CD8-positive, alpha-beta memory T cell (primary cell): ENCODE results near the gene ABHD11. TPM values are rescaled to one million over a fixed set of nuclear protein-coding genes. Genes with fewer than 3 reads are reported as not detected.
"Not testable (repeated sequence)": the region's sequence is repeated elsewhere in the genome, so short reads cannot be mapped to it uniquely, and the experiment has no call there.

Experiments used
- CTCF ChIA-PET: fragments of 350-600 bp; sonication (Branson Sonifier 250); formaldehyde crosslinking; loops from one replicate; lab custom pipeline; 2021; ENCODE audit warnings: antibody characterized with exemption; lab: Charles Lee
- POLR2A ChIA-PET: fragments of 350-600 bp; sonication (Branson Sonifier 250); formaldehyde crosslinking; loops from one replicate; lab custom pipeline; 2021; ENCODE audit warnings: antibody characterized with exemption; lab: Charles Lee
- DNase-seq, 5 donors: peaks; one replicate each; pipeline versions ENCODE4 v3.0.0 to v3.0.0-alpha.2; 2020 to 2022; ENCODE audit warnings: mixed read lengths in 1 of 5
- H3K27ac ChIP-seq: one replicate; pipeline ENCODE4 v1.7.0; 2013; ENCODE audit warnings: low read depth, mild to moderate bottlenecking, low read length, moderate library complexity
- H3K27me3 ChIP-seq: 2 replicates; pipeline ENCODE4 v1.7.0; 2013; ENCODE audit warnings: low read length, mild to moderate bottlenecking; ENCODE audit not compliant: insufficient read depth, poor library complexity, severe bottlenecking
- H3K36me3 ChIP-seq: 2 replicates; pipeline ENCODE4 v1.7.0; 2013; ENCODE audit warnings: mild to moderate bottlenecking, low read length, moderate library complexity; ENCODE audit not compliant: insufficient read depth
- H3K4me1 ChIP-seq: 2 replicates; pipeline ENCODE4 v1.7.0; 2013; ENCODE audit warnings: mild to moderate bottlenecking, low read length, moderate library complexity; ENCODE audit not compliant: insufficient read depth
- H3K4me3 ChIP-seq: 2 replicates; pipeline ENCODE4 v1.7.0; 2013; ENCODE audit warnings: mild to moderate bottlenecking, low read length
- H3K9me3 ChIP-seq: 2 replicates; pipeline ENCODE4 v1.7.0; 2013; ENCODE audit warnings: mild to moderate bottlenecking, low read length
- H3K27ac Mint-ChIP-seq, 8 donors: one replicate each; pipeline ENCODE4 v1.8.0; 2020 to 2021; ENCODE audit warnings: mixed read lengths in 8 of 8, mild to moderate bottlenecking in 6 of 8, inconsistent platforms in 3 of 8, moderate library complexity in 3 of 8
- H3K27me3 Mint-ChIP-seq, 2 donors: one replicate each; pipeline ENCODE4 v1.8.0; 2020 to 2021; ENCODE audit warnings: mixed read lengths in 2 of 2, mild to moderate bottlenecking in 1 of 2, moderate library complexity in 1 of 2
- H3K36me3 Mint-ChIP-seq, 3 donors: one replicate each; pipeline ENCODE4 v1.8.0; 2020 to 2021; ENCODE audit warnings: mixed read lengths in 3 of 3, inconsistent platforms in 1 of 3, mild to moderate bottlenecking in 1 of 3
- H3K4me1 Mint-ChIP-seq, 3 donors: one replicate each; pipeline ENCODE4 v1.8.0; 2020 to 2021; ENCODE audit warnings: mixed read lengths in 3 of 3, inconsistent platforms in 1 of 3, mild to moderate bottlenecking in 1 of 3
- H3K4me3 Mint-ChIP-seq, 7 donors: one replicate each; pipeline ENCODE4 v1.8.0; 2020 to 2021; ENCODE audit warnings: mixed read lengths in 7 of 7, mild to moderate bottlenecking in 6 of 7, moderate library complexity in 4 of 7, inconsistent platforms in 2 of 7
- H3K9me3 Mint-ChIP-seq, 5 donors: one replicate each; pipeline ENCODE4 v1.8.0; 2020 to 2022; ENCODE audit warnings: mixed read lengths in 5 of 5, mild to moderate bottlenecking in 3 of 5, moderate library complexity in 2 of 5, inconsistent platforms in 1 of 5
- polyA plus RNA-seq: library from polyadenylated mRNA; unstranded; fragments of 300-500 nt; fragmentation: Illumina TruSeq; gene quantifications from one replicate; pipeline ENCODE4 v1.2.3, GENCODE V29; 2021
- total RNA-seq, 2 experiments: library from RNA; stranded (reverse); gene quantifications; one replicate each; pipeline ENCODE4 v1.2.3, GENCODE V29; 2021

ABHD11 gene, protein sequence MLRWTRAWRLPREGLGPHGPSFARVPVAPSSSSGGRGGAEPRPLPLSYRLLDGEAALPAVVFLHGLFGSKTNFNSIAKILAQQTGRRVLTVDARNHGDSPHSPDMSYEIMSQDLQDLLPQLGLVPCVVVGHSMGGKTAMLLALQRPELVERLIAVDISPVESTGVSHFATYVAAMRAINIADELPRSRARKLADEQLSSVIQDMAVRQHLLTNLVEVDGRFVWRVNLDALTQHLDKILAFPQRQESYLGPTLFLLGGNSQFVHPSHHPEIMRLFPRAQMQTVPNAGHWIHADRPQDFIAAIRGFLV
- 10 to 100 TPM; 23.2 to 26.5 TPM for total RNA-seq
- 13.1 TPM for polyA plus RNA-seq

DNA sequence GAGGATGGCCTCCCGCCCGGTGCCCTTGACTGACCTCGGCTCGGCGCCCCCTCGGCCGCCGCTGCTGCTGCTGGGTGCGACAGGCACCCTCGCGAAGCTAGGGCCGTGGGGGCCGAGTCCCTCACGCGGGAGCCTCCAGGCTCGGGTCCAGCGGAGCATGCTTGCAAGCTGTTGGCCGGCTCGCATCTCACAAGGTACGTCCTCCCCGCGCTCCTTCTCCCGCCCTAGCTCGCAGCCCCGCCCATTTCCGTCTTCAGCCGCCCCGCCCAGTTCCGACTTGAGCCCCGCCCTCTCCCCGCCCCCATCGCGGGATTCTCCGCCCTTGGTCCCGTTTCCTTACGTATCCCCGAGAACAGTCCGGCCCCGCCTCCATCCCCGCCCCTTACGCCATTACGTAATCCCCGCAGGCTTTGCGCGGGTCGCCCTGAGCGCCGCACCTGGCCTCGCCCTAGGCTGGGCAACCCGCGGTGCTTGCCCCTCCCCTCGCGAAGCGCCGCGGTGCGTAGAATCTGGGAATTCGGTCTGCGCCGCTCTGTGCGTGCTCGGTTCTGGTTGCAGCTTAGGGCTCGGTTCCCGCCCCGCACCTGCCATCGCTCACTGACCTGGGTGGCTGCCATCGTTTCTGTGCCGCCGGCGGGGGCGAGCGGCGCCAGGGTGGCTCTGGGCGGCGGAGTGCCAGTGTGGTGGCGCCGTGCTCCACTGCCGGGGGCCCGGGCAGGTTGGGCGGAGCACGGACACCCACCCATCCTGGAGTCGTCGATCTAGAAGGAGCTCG, at the start of gene ABHD11:
Gene ABHD11 (minus strand): TSS at position 191 of the 775 bp plus-strand sequence. CDS start 32 bp downstream, at position 159.
- H3K36me3 ChIP-seq = peaks cover 7% of the 10 kb centered on the region
- no peaks in the 10 kb centered on the region for H3K9me3 Mint-ChIP-seq
- peak within 1 kb of the TSS; percentile 83 for H3K4me3 ChIP-seq
- POLR2A ChIA-PET = interaction anchor here (0.6 to 1.2 kb wide), 6 partner anchors 17 to 919 kb away, joined by 3 to 10 read pairs (median 4); partner anchors contain the start of genes BAZ1B, GTF2I and TBL2
- peak within 1 kb of the TSS; percentile 87 for H3K27ac ChIP-seq
- peak; percentile 97 to 98 (median 97) for DNase-seq
- peaks cover 9% of the 10 kb centered on the region for H3K4me1 ChIP-seq
- peaks cover 11 to 24% (median 16%) of the 10 kb centered on the region in 3 donors for H3K4me1 Mint-ChIP-seq
- peak within 1 kb of the TSS; percentile 87 to 97 (median 92) for H3K4me3 Mint-ChIP-seq
- H3K27ac Mint-ChIP-seq = peak within 1 kb of the TSS; percentile 82 to 97 (median 92)
- H3K9me3 ChIP-seq = no peaks in the 10 kb centered on the region
- peaks cover 0 to 2% of the 10 kb centered on the region in 2 donors for H3K27me3 Mint-ChIP-seq
- no peaks in the 10 kb centered on the region for H3K27me3 ChIP-seq
- peaks cover 0 to 10% (median 0%) of the 10 kb centered on the region in 3 donors for H3K36me3 Mint-ChIP-seq
- CTCF ChIA-PET = interaction anchor here (1.0 to 9.3 kb wide), 3 partner anchors 14 to 132 kb away, joined by 4 to 104 read pairs (median 36); no protein-coding TSS in a partner anchor

DNA sequence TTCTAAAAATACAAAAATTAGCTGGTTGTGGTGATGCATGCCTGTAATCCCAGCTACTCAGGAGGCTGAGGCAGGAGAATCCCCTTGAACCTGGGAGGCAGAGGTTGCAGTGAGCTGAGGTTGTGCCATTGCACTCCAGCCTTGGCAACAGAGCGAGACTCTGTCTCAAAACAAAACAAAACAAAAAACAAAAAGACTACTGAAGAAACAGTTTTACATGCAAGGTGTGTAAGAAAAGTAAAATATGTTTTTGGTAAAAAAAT, 49.1 kb upstream of the ABHD11 start:
- POLR2A ChIA-PET = interaction anchor here (0.6 kb wide), 1 partner anchor 82 kb away, joined by 3 read pairs; no protein-coding TSS in a partner anchor
- CTCF ChIA-PET, H3K36me3 Mint-ChIP-seq, DNase-seq, H3K9me3 ChIP-seq, H3K4me1 ChIP-seq, H3K9me3 Mint-ChIP-seq, H3K27me3 ChIP-seq, H3K4me1 Mint-ChIP-seq, H3K4me3 ChIP-seq, H3K27ac Mint-ChIP-seq, H3K4me3 Mint-ChIP-seq, H3K36me3 ChIP-seq: not testable (repeated sequence)
- peaks cover 4 to 10% of the 10 kb centered on the region in 2 donors for H3K27me3 Mint-ChIP-seq
- H3K27ac ChIP-seq = peak overlapping the region; percentile 1

DNA sequence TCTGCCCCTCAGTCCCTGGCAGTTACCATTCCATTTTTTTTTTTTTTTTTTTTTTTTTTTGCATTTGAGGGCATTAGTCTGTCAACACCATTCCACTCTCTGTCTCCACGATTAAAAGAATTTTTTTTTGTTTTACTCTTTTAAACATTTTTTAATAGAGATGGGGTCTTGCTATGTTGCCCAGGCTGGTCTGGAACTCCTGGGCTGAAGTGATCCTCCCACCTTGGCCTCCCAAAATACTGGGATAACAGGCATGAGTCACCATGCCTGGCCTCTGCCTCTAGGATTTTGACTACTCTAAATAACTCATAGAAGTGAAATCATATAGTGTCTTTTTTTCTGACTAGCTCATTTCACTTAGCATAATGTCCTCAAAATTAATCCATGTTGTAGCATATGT, 48.0 kb upstream of the ABHD11 start:
- H3K4me3 Mint-ChIP-seq = no peak overlapping the region
- H3K4me1 Mint-ChIP-seq = no peaks in the 10 kb centered on the region
- Histone ChIP-seq H3K36me3 (no peaks in the 10 kb centered on the region), H3K9me3 (no peaks in the 10 kb centered on the region), H3K4me1 (no peaks in the 10 kb centered on the region), H3K4me3 (no peak overlapping the region), H3K27me3 (no peaks in the 10 kb centered on the region), H3K27ac (no peak overlapping the region)
- POLR2A ChIA-PET = no interaction called here
- no peak for DNase-seq
- no peak overlapping the region for H3K27ac Mint-ChIP-seq
- H3K27me3 Mint-ChIP-seq = peaks cover 4 to 5% of the 10 kb centered on the region in 2 donors
- CTCF ChIA-PET = no interaction called here
- no peaks in the 10 kb centered on the region for H3K36me3 Mint-ChIP-seq
- H3K9me3 Mint-ChIP-seq = peaks cover 0 to 7% (median 0%) of the 10 kb centered on the region in 5 donors

DNA sequence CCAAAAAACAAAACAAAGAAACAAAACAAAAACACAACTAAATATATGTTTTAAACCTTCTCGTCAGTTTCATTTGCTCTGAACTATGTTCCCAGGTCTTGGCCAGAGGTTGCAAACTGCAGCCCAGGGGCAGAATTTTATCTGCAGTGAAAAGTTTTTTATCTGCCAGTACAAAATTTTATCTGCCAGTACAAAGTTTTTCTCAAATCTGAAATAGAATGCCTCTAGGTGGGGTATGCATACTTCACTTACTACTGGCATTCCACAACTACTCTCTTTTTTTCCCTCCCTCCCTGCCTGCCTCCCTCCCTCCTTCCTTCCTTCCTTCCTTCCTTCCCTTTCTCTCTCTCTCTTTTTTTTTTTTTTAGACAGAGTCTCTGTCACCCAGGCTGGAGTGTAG, 40.9 kb upstream of the ABHD11 start:
- DNase-seq = no peak
- H3K27me3 ChIP-seq = no peaks in the 10 kb centered on the region
- H3K27me3 Mint-ChIP-seq = peaks cover 6 to 10% of the 10 kb centered on the region in 2 donors

DNA sequence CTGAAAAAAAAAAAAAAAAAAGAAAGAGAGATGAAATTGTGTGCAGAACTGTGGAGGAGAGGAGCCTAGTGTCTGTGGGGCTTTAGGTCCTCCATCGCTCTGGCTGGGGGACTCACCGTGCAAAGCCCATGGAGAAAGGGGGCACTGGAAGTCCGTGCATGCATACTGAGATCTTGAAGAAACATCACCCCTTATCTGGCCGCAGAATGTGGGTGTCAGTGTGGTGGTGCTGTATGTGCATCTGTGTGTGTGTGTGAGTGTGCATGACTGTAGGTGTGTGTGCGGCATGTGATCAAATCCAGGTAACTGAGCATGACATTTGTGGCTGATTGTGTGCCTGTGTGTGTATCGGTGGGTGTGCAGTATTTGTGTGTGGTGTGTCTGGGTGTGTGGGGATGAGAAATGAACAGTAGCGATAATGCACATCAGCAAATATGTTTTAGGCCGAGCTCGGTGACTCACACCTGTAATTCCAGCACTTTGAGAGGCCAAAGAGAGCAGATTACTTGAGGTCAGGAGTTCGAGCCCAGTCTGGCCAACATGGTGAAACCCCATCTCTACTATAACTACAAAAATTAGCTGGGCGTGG, 40.3 kb upstream of the ABHD11 start:
- Mint-ChIP-seq H3K27ac (no peak overlapping the region), H3K4me3 (no peak overlapping the region), H3K9me3 (no peaks in the 10 kb centered on the region), H3K36me3 (peaks cover 0 to 2% (median 0%) of the 10 kb centered on the region in 3 donors), H3K4me1 (no peaks in the 10 kb centered on the region), H3K27me3 (peaks cover 10 to 11% of the 10 kb centered on the region in 2 donors)
- Histone ChIP-seq H3K9me3 (no peaks in the 10 kb centered on the region), H3K36me3 (no peaks in the 10 kb centered on the region), H3K27ac (no peak overlapping the region), H3K4me1 (no peaks in the 10 kb centered on the region), H3K27me3 (no peaks in the 10 kb centered on the region), H3K4me3 (no peak overlapping the region)
- ChIA-PET CTCF (no interaction called here), POLR2A (no interaction called here)
- no peak for DNase-seq

More for the DNA sequence above, 40.9 kb upstream of the ABHD11 start:
- H3K27ac ChIP-seq = no peak overlapping the region
- Mint-ChIP-seq H3K36me3 (peaks cover 0 to 2% (median 0%) of the 10 kb centered on the region in 3 donors), H3K4me3 (no peak overlapping the region), H3K4me1 (no peaks in the 10 kb centered on the region), H3K9me3 (no peaks in the 10 kb centered on the region), H3K27ac (no peak overlapping the region)
- H3K9me3 ChIP-seq = no peaks in the 10 kb centered on the region
- ChIA-PET POLR2A (no interaction called here), CTCF (no interaction called here)
- no peaks in the 10 kb centered on the region for H3K36me3 ChIP-seq
- no peak overlapping the region for H3K4me3 ChIP-seq
- no peaks in the 10 kb centered on the region for H3K4me1 ChIP-seq

DNA sequence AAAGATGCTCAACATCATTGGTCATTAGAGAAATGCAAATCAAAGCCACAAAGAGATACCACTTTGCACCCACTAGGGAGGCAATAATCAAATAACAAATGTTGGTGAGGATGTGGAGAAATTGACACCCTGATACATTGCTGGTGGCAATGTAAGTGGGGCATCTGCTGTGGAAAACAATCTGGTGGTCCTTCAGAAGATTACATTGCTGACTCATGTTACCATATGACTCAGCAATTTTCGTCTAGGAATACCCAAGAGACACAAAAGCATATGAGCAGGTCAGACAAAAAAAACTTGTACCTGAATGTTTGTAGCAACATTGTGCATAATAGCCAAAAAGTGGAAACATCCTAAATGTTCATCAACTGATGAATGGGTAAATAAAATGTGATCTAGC, 36.3 kb upstream of the ABHD11 start:
- Histone ChIP-seq H3K9me3 (no peaks in the 10 kb centered on the region), H3K4me3 (no peak overlapping the region), H3K4me1 (no peaks in the 10 kb centered on the region), H3K27me3 (no peaks in the 10 kb centered on the region), H3K36me3 (no peaks in the 10 kb centered on the region), H3K27ac (no peak overlapping the region)
- Mint-ChIP-seq H3K27me3 (peaks cover 32 to 33% of the 10 kb centered on the region in 2 donors), H3K36me3 (no peaks in the 10 kb centered on the region), H3K27ac (no peak overlapping the region), H3K4me1 (peaks cover 0 to 9% (median 2%) of the 10 kb centered on the region in 3 donors), H3K9me3 (no peaks in the 10 kb centered on the region), H3K4me3 (no peak overlapping the region)
- CTCF ChIA-PET = no interaction called here
- POLR2A ChIA-PET = no interaction called here
- no peak for DNase-seq

DNA sequence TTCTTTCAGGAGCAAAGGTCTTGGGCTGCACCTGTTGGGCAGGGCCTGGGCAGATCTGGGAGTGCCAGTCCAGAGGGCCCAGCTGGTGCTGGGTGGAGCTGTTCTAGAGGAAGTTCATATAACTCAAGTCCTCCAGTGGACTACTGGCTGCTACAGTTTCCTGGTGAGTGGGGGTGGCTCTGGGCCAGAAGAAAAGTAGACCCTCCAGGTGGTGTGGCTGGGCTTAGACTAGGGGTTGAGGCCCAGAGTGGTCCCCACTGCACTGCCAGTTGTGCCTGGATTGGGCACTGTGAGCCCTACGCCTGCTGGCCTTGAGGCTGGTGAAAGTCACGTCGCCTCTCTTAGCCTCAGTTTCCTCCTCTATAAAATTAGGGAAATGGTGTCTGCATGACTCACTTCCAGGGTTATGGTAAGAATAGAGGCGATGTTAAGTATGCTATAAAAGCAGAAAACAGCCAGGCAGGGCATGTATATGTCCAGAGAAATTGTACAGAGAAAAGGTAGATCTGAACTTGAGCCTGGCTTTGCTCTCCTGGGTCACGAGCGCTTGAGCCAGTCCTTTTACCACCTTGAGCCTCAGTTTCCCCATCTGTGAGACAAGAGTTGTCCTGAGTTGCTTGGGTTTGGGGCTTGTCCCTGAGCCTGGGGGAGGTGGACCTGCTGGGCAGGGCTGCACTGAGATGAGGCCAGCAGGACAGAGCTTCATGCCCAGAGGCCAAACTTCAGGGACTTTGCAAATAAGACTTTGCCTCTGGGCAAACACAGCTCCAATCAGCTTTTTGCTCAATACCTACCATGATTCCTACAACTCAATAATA, 35.3 kb upstream of the ABHD11 start:
- no peaks in the 10 kb centered on the region for H3K9me3 ChIP-seq
- no peak for DNase-seq
- no peaks in the 10 kb centered on the region for H3K27me3 ChIP-seq
- H3K27ac ChIP-seq = no peak overlapping the region
- H3K36me3 Mint-ChIP-seq = no peaks in the 10 kb centered on the region
- H3K36me3 ChIP-seq = no peaks in the 10 kb centered on the region
- peaks cover 30 to 36% of the 10 kb centered on the region in 2 donors for H3K27me3 Mint-ChIP-seq
- H3K27ac Mint-ChIP-seq = no peak overlapping the region
- no peak overlapping the region for H3K4me3 ChIP-seq
- peaks cover 0 to 9% (median 2%) of the 10 kb centered on the region in 3 donors for H3K4me1 Mint-ChIP-seq
- no peak overlapping the region for H3K4me3 Mint-ChIP-seq
- H3K4me1 ChIP-seq = no peaks in the 10 kb centered on the region
- ChIA-PET CTCF (no interaction called here), POLR2A (no interaction called here)
- H3K9me3 Mint-ChIP-seq = no peaks in the 10 kb centered on the region
